WTC11 (cell line): ENCODE data around the gene TTI1. TPM values are rescaled to one million over a fixed set of nuclear protein-coding genes. Genes with fewer than 3 reads are reported as not detected.

Source experiments
- ATAC-seq: fragments of 200-7000 bp; cut with Tn5 transposase; 2 replicates; pipeline ENCODE4 v1.10.0; 2021; ENCODE audit warnings: mild to moderate bottlenecking, moderate library complexity
- CTCF ChIA-PET: fragments of 300-600 bp; sonication (Branson Sonifier 250); formaldehyde crosslinking; loops from one replicate; lab custom pipeline; 2021; ENCODE audit warnings: antibody characterized with exemption; lab: Charles Lee
- POLR2A ChIA-PET: fragments of 350-600 bp; sonication (Branson Sonifier 250); formaldehyde crosslinking; loops from one replicate; lab custom pipeline; 2021; ENCODE audit warnings: antibody characterized with exemption; lab: Charles Lee
- DNase-seq: peaks from one replicate; pipeline ENCODE4 v3.0.0; 2021; ENCODE audit warnings: low spot score
- H3K27ac Mint-ChIP-seq: 2 replicates; pipeline ENCODE4 v1.8.0; 2021; ENCODE audit warnings: mixed read lengths
- H3K27me3 Mint-ChIP-seq: 2 replicates; pipeline ENCODE4 v1.8.0; 2021; ENCODE audit warnings: low read depth, mild to moderate bottlenecking, moderate library complexity, mixed read lengths
- H3K36me3 Mint-ChIP-seq: 2 replicates; pipeline ENCODE4 v1.8.0; 2021; ENCODE audit warnings: mixed read lengths
- H3K4me1 Mint-ChIP-seq: 2 replicates; pipeline ENCODE4 v1.8.0; 2022; ENCODE audit warnings: mixed read lengths
- H3K4me3 Mint-ChIP-seq: 2 replicates; pipeline ENCODE4 v1.8.0; 2021; ENCODE audit warnings: mild to moderate bottlenecking, moderate library complexity, mixed read lengths
- H3K9me3 Mint-ChIP-seq: 2 replicates; pipeline ENCODE4 v1.8.0; 2021; ENCODE audit warnings: mixed read lengths
- CBFB ChIP-seq: sonication (generic); formaldehyde crosslinking; IDR thresholded peaks from 2 replicates; pipeline ENCODE4 v1.8.1; 2022; ENCODE audit warnings: mild to moderate bottlenecking, low read depth, missing genetic modification reagents
- FOXJ3 ChIP-seq: sonication (generic); formaldehyde crosslinking; IDR thresholded peaks from 2 replicates; pipeline ENCODE4 v1.9.0; 2021; ENCODE audit warnings: missing genetic modification reagents, mild to moderate bottlenecking, borderline replicate concordance
- GRHL2 ChIP-seq: fragments of 250-450 bp; sonication (Bioruptor Pico); IDR thresholded peaks from 2 replicates; pipeline ENCODE4 v1.8.0; 2022; ENCODE audit warnings: mild to moderate bottlenecking, moderate library complexity; ENCODE audit not compliant: insufficient replicate concordance, severe bottlenecking
- GTF2I ChIP-seq: fragments of 250-450 bp; sonication (Bioruptor Pico); conservative IDR thresholded peaks from 2 replicates; pipeline ENCODE4 v1.4.0; 2021; ENCODE audit warnings: mild to moderate bottlenecking
- KAT7 ChIP-seq: sonication (generic); formaldehyde crosslinking; IDR thresholded peaks from 2 replicates; pipeline ENCODE4 v1.8.1; 2023; ENCODE audit warnings: missing genetic modification reagents, mild to moderate bottlenecking, borderline replicate concordance
- MYBL2 ChIP-seq: sonication (generic); formaldehyde crosslinking; IDR thresholded peaks from 2 replicates; pipeline ENCODE4 v1.8.1; 2023; ENCODE audit warnings: mild to moderate bottlenecking, moderate library complexity, missing genetic modification reagents
- NFE2L1 ChIP-seq: sonication (generic); formaldehyde crosslinking; IDR thresholded peaks from 2 replicates; pipeline ENCODE4 v1.8.1; 2023; ENCODE audit warnings: missing genetic modification reagents
- NR3C1 ChIP-seq: sonication (generic); formaldehyde crosslinking; conservative IDR thresholded peaks from 2 replicates; pipeline ENCODE4 v1.8.1; 2023; ENCODE audit warnings: low read depth, mild to moderate bottlenecking, missing genetic modification reagents
- SP1 ChIP-seq: sonication (generic); formaldehyde crosslinking; conservative IDR thresholded peaks from 2 replicates; pipeline ENCODE4 v1.8.1; 2022; ENCODE audit warnings: missing genetic modification reagents
- TCF7 ChIP-seq: sonication (generic); formaldehyde crosslinking; IDR thresholded peaks from 2 replicates; pipeline ENCODE4 v1.8.0; 2022; ENCODE audit warnings: mild to moderate bottlenecking, low read depth, missing genetic modification reagents, moderate library complexity
- TEAD1 ChIP-seq: sonication (generic); formaldehyde crosslinking; IDR thresholded peaks from 2 replicates; pipeline ENCODE4 v1.8.0; 2022; ENCODE audit warnings: mild to moderate bottlenecking, missing genetic modification reagents
- ZBTB21 ChIP-seq: sonication (generic); formaldehyde crosslinking; IDR thresholded peaks from 2 replicates; pipeline ENCODE4 v1.8.1; 2023; ENCODE audit warnings: mild to moderate bottlenecking, missing genetic modification reagents, borderline replicate concordance
- ZNF416 ChIP-seq: fragments of 250-450 bp; sonication (Bioruptor Pico); IDR thresholded peaks from 2 replicates; pipeline ENCODE4 v1.9.0; 2021; ENCODE audit warnings: mild to moderate bottlenecking, inconsistent platforms
- total RNA-seq: library from RNA; stranded (reverse); gene quantifications from 3 replicates; pipeline ENCODE4 v1.2.3, GENCODE V29; 2021
- TF ChIP-seq, protein P1 (sequence below): fragments of 250-450 bp; sonication (Bioruptor Pico); IDR thresholded peaks from 2 replicates; pipeline ENCODE4 v1.9.0; 2021; ENCODE audit warnings: mild to moderate bottlenecking
- TF ChIP-seq, protein P2 (sequence below): sonication (generic); formaldehyde crosslinking; IDR thresholded peaks from 2 replicates; pipeline ENCODE4 v1.8.1; 2022; ENCODE audit warnings: low read depth, missing genetic modification reagents, borderline replicate concordance
- TF ChIP-seq, protein P3 (sequence below): sonication (generic); formaldehyde crosslinking; conservative IDR thresholded peaks from 2 replicates; pipeline ENCODE4 v1.8.1; 2023; ENCODE audit warnings: mild to moderate bottlenecking, low read depth, missing genetic modification reagents, moderate library complexity
- TF ChIP-seq, protein P4 (sequence below): sonication (generic); formaldehyde crosslinking; IDR thresholded peaks from 2 replicates; pipeline ENCODE4 v1.8.0; 2022; ENCODE audit warnings: mild to moderate bottlenecking, missing genetic modification reagents
- TF ChIP-seq, protein P5 (sequence below): fragments of 250-450 bp; sonication (Bioruptor Pico); IDR thresholded peaks from 2 replicates; pipeline ENCODE4 v1.9.0; 2021; ENCODE audit warnings: moderate library complexity, mild to moderate bottlenecking, inconsistent platforms, borderline replicate concordance
- TF ChIP-seq, protein P6 (sequence below): fragments of 250-450 bp; sonication (Bioruptor Pico); IDR thresholded peaks from 2 replicates; pipeline ENCODE4 v1.8.0; 2021; ENCODE audit warnings: mild to moderate bottlenecking
- TF ChIP-seq, protein P7 (sequence below): fragments of 250-450 bp; sonication (Bioruptor Pico); conservative IDR thresholded peaks from 2 replicates; pipeline ENCODE4 v1.9.0; 2021; ENCODE audit warnings: mild to moderate bottlenecking
- TF ChIP-seq, protein P8 (sequence below): sonication (generic); formaldehyde crosslinking; IDR thresholded peaks from 2 replicates; pipeline ENCODE4 v1.8.0; 2022; ENCODE audit warnings: mild to moderate bottlenecking, missing genetic modification reagents

Gene TTI1
- total RNA-seq, 1 experiment from 2014 or later, result 43.5 TPM

DNA sequence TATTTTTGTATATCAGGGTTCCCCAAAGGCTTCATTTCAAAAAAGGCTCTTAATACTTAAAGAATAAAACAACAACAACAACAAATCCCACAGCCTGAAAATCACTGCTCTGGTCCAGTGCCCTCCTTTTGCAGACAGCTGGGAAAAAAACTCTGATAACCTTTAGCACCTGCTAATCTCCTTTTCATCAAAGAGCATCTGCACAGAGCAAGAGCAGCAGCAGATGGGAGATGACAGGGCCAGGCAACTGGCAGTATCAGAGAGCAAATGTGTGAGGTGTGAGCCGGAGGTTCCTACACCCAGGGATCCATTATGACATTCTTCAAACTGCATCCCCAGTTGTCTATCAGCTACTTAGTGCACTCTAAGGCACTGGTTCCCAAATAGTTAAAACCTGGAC lies 25.7 kb downstream of the TTI1 start:
- Mint-ChIP-seq H3K27ac (no peak overlapping the region), H3K4me1 (no peaks in the 10 kb centered on the region), H3K36me3 (peaks cover 32% of the 10 kb centered on the region), H3K27me3 (no peaks in the 10 kb centered on the region), H3K9me3 (no peaks in the 10 kb centered on the region), H3K4me3 (no peak overlapping the region)
- TF ChIP-seq, protein P1, sequence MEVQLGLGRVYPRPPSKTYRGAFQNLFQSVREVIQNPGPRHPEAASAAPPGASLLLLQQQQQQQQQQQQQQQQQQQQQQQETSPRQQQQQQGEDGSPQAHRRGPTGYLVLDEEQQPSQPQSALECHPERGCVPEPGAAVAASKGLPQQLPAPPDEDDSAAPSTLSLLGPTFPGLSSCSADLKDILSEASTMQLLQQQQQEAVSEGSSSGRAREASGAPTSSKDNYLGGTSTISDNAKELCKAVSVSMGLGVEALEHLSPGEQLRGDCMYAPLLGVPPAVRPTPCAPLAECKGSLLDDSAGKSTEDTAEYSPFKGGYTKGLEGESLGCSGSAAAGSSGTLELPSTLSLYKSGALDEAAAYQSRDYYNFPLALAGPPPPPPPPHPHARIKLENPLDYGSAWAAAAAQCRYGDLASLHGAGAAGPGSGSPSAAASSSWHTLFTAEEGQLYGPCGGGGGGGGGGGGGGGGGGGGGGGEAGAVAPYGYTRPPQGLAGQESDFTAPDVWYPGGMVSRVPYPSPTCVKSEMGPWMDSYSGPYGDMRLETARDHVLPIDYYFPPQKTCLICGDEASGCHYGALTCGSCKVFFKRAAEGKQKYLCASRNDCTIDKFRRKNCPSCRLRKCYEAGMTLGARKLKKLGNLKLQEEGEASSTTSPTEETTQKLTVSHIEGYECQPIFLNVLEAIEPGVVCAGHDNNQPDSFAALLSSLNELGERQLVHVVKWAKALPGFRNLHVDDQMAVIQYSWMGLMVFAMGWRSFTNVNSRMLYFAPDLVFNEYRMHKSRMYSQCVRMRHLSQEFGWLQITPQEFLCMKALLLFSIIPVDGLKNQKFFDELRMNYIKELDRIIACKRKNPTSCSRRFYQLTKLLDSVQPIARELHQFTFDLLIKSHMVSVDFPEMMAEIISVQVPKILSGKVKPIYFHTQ (CRISPR knock-in tag), result no peak
- TF ChIP-seq KAT7 (no peak), NR3C1 (CRISPR knock-in tag) (no peak), FOXJ3 (CRISPR knock-in tag) (no peak), NFE2L1 (CRISPR knock-in tag) (no peak), MYBL2 (CRISPR knock-in tag) (no peak)
- TF ChIP-seq, protein P2, sequence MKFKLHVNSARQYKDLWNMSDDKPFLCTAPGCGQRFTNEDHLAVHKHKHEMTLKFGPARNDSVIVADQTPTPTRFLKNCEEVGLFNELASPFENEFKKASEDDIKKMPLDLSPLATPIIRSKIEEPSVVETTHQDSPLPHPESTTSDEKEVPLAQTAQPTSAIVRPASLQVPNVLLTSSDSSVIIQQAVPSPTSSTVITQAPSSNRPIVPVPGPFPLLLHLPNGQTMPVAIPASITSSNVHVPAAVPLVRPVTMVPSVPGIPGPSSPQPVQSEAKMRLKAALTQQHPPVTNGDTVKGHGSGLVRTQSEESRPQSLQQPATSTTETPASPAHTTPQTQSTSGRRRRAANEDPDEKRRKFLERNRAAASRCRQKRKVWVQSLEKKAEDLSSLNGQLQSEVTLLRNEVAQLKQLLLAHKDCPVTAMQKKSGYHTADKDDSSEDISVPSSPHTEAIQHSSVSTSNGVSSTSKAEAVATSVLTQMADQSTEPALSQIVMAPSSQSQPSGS (CRISPR knock-in tag), result no peak
- TF ChIP-seq, protein P3, sequence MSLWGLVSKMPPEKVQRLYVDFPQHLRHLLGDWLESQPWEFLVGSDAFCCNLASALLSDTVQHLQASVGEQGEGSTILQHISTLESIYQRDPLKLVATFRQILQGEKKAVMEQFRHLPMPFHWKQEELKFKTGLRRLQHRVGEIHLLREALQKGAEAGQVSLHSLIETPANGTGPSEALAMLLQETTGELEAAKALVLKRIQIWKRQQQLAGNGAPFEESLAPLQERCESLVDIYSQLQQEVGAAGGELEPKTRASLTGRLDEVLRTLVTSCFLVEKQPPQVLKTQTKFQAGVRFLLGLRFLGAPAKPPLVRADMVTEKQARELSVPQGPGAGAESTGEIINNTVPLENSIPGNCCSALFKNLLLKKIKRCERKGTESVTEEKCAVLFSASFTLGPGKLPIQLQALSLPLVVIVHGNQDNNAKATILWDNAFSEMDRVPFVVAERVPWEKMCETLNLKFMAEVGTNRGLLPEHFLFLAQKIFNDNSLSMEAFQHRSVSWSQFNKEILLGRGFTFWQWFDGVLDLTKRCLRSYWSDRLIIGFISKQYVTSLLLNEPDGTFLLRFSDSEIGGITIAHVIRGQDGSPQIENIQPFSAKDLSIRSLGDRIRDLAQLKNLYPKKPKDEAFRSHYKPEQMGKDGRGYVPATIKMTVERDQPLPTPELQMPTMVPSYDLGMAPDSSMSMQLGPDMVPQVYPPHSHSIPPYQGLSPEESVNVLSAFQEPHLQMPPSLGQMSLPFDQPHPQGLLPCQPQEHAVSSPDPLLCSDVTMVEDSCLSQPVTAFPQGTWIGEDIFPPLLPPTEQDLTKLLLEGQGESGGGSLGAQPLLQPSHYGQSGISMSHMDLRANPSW (CRISPR knock-in tag), result no peak
- DNase-seq (no peak), ATAC-seq (no peak)
- POLR2A ChIA-PET, result no interaction called here
- CTCF ChIA-PET, result interaction anchor here (1.4 kb wide), 1 partner anchor 15 kb away, joined by 4 read pairs; no protein-coding TSS in a partner anchor

DNA sequence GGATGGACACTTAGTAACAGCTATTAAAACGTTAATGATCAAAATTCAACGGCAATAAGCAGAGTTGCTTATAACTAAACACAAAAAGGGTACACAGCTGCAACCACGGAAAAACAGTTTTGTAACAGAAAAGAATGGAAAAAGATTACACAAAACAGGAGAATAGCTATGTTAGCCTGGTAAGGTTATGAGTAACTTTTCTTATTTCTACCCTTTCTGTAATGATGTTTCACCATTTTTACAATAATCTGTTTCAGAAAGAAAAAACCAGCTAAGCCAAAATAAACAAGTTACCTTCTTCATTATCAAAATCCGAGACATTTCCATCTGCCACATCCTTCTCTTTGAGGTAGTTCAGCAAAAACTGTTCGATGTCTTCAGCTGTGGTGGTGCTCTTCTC lies 27.4 kb downstream of the TTI1 start:
- ATAC-seq, result no peak
- DNase-seq, result no peak
- Mint-ChIP-seq H3K27me3 (no peaks in the 10 kb centered on the region), H3K36me3 (peaks cover 31% of the 10 kb centered on the region), H3K4me1 (no peaks in the 10 kb centered on the region), H3K4me3 (no peak overlapping the region), H3K9me3 (no peaks in the 10 kb centered on the region), H3K27ac (no peak overlapping the region)
- ChIA-PET CTCF (interaction anchor here (2.5 kb wide), 1 partner anchor 12 kb away, joined by 10 read pairs; no protein-coding TSS in a partner anchor), POLR2A (interaction anchor here (0.6 kb wide), 1 partner anchor 617 kb away, joined by 3 read pairs; no protein-coding TSS in a partner anchor)
- TF ChIP-seq, protein P4, sequence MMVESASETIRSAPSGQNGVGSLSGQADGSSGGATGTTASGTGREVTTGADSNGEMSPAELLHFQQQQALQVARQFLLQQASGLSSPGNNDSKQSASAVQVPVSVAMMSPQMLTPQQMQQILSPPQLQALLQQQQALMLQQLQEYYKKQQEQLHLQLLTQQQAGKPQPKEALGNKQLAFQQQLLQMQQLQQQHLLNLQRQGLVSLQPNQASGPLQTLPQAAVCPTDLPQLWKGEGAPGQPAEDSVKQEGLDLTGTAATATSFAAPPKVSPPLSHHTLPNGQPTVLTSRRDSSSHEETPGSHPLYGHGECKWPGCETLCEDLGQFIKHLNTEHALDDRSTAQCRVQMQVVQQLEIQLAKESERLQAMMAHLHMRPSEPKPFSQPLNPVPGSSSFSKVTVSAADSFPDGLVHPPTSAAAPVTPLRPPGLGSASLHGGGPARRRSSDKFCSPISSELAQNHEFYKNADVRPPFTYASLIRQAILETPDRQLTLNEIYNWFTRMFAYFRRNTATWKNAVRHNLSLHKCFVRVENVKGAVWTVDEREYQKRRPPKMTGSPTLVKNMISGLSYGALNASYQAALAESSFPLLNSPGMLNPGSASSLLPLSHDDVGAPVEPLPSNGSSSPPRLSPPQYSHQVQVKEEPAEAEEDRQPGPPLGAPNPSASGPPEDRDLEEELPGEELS (CRISPR knock-in tag), result no peak
- no peak for TF ChIP-seq TCF7 (CRISPR knock-in tag)
- TF ChIP-seq, protein P5, sequence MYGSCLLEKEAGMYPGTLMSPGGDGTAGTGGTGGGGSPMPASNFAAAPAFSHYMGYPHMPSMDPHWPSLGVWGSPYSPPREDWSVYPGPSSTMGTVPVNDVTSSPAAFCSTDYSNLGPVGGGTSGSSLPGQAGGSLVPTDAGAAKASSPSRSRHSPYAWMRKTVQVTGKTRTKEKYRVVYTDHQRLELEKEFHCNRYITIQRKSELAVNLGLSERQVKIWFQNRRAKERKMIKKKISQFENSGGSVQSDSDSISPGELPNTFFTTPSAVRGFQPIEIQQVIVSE (CRISPR knock-in tag), result no peak
- TF ChIP-seq GTF2I (CRISPR knock-in tag), result no peak
- no peak for TF ChIP-seq SP1 (CRISPR knock-in tag)
- no peak for TF ChIP-seq GRHL2 (CRISPR knock-in tag)
- TF ChIP-seq, protein P6, sequence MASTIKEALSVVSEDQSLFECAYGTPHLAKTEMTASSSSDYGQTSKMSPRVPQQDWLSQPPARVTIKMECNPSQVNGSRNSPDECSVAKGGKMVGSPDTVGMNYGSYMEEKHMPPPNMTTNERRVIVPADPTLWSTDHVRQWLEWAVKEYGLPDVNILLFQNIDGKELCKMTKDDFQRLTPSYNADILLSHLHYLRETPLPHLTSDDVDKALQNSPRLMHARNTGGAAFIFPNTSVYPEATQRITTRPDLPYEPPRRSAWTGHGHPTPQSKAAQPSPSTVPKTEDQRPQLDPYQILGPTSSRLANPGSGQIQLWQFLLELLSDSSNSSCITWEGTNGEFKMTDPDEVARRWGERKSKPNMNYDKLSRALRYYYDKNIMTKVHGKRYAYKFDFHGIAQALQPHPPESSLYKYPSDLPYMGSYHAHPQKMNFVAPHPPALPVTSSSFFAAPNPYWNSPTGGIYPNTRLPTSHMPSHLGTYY (CRISPR knock-in tag), result no peak
- TF ChIP-seq ZNF416, result no peak
- TF ChIP-seq, protein P7, sequence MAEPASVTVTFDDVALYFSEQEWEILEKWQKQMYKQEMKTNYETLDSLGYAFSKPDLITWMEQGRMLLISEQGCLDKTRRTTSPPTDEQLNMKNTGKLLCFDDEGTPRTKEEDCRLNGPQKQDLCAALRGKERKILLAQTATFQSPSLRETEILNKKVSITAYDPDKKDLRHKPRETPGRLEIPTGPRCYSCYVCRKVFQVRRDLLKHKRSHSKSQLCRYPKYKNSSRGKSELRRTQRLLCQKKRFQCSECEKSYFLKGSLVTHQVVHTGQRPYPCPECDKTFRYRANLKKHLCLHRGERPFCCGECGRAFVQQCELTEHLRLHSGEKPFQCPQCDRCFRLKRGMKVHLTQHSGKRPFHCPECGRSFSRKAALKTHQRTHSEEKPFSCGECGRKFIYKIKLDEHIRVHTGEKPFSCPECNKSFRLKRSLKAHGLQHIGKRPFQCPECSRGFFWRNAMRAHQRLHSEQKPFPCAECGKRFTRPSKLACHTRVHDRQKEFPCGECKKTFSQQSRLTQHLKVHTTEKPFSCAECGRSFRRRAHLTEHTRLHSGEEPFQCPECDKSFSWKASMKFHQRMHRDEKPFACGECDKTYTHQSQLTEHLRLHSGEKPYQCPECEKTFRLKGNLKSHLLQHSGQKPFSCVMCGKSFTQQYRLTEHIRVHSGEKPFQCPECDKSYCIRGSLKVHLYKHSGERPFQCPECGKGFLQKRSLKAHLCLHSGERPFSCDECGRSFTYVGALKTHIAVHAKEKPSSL (CRISPR knock-in tag), result no peak
- TF ChIP-seq, protein P8, sequence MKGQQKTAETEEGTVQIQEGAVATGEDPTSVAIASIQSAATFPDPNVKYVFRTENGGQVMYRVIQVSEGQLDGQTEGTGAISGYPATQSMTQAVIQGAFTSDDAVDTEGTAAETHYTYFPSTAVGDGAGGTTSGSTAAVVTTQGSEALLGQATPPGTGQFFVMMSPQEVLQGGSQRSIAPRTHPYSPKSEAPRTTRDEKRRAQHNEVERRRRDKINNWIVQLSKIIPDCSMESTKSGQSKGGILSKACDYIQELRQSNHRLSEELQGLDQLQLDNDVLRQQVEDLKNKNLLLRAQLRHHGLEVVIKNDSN (CRISPR knock-in tag), result no peak
- no peak for TF ChIP-seq ZBTB21 (CRISPR knock-in tag)
- no peak for TF ChIP-seq CBFB
- TF ChIP-seq TEAD1, result no peak
